ENCODE results near the gene ZNF276.

GRCh38 chr16:89706518-89707260 lies 14.6 kb upstream of the ZNF276 start:
- TF ChIP-seq CTCF (IDR thresholded peaks at IDR 0.05) (no peak), POLR2A (IDR thresholded peaks at IDR 0.05) (no peak)

Data from thyroid gland (tissue), 4 donors.